ENCODE results near the gene TNK1.
"Not testable (repeated sequence)": the region's sequence is repeated elsewhere in the genome, so short reads cannot be mapped to it uniquely, and the experiment has no call there.

The TNK1 gene

GRCh38 chr17:7380855-7381683 is at the start of gene TNK1:
Gene TNK1 (plus strand): TSS chr17:7381089. CDS start chr17:7382927, 1,838 bp downstream.
- no peak for DNase-seq

- no peak for DNase-seq
Measured at GRCh38 chr17:7332111-7332510, 48.8 kb upstream of the TNK1 start.

GRCh38 chr17:7332600-7333069 is 48.3 kb upstream of the TNK1 start:
- not testable (repeated sequence) for DNase-seq

- no peak for DNase-seq
Measured at GRCh38 chr17:7334938-7335538, 45.9 kb upstream of the TNK1 start.

GRCh38 chr17:7335765-7336164 is 45.1 kb upstream of the TNK1 start:
- DNase-seq = not testable (repeated sequence)

- peak; percentile 36 to 89 (median 66) for DNase-seq
Measured at GRCh38 chr17:7336240-7337175, 44.4 kb upstream of the TNK1 start, which contains the start of gene ACAP1. Gene ACAP1 (plus strand): TSS chr17:7336529. CDS start chr17:7336735, 206 bp downstream.

- not testable (repeated sequence) for DNase-seq
Measured at GRCh38 chr17:7337600-7337999, 43.3 kb upstream of the TNK1 start.

- DNase-seq = no peak
Measured at GRCh38 chr17:7340179-7340578, 40.7 kb upstream of the TNK1 start.

GRCh38 chr17:7341842-7342241 is 39.0 kb upstream of the TNK1 start:
- no peak for DNase-seq

GRCh38 chr17:7343250-7343649 is 37.6 kb upstream of the TNK1 start:
- no peak for DNase-seq

- no peak for DNase-seq
Measured at GRCh38 chr17:7346761-7347614, 33.9 kb upstream of the TNK1 start.

GRCh38 chr17:7347630-7348477 is 33.0 kb upstream of the TNK1 start:
- no peak for DNase-seq

- DNase-seq = no peak
Measured at GRCh38 chr17:7348478-7349242, 32.2 kb upstream of the TNK1 start.

GRCh38 chr17:7351665-7352502 is 29.0 kb upstream of the TNK1 start, which contains the start of gene KCTD11:
Gene KCTD11 (plus strand): TSS chr17:7352162.
- peak in 3 of 4 experiments; percentile 28 to 57 (median 41) for DNase-seq

- DNase-seq = no peak
Measured at GRCh38 chr17:7352503-7352889, 28.4 kb upstream of the TNK1 start.

- DNase-seq = no peak
Measured at GRCh38 chr17:7352910-7353635, 27.8 kb upstream of the TNK1 start.

GRCh38 chr17:7354262-7354843 is 26.5 kb upstream of the TNK1 start:
- no peak for DNase-seq

- DNase-seq = no peak
Measured at GRCh38 chr17:7355053-7355452, 25.8 kb upstream of the TNK1 start, which contains the start of gene TMEM95. Gene TMEM95 (plus strand): TSS chr17:7355156. CDS start chr17:7355205, 49 bp downstream.
